GM19324 (cell line): ENCODE measurements around the gene TTC33.
"Not testable (repeated sequence)": the region's sequence is repeated elsewhere in the genome, so short reads cannot be mapped to it uniquely, and the experiment has no call there.

ENCODE experiments used
- ATAC-seq: cut with Tn5 transposase; IDR thresholded peaks from one replicate; pipeline ENCODE4 v1.9.1; 2021; ENCODE audit warnings: mild to moderate bottlenecking, moderate library complexity; ENCODE audit not compliant: unreplicated experiment, low FRiP score

The TTC33 gene

DNA sequence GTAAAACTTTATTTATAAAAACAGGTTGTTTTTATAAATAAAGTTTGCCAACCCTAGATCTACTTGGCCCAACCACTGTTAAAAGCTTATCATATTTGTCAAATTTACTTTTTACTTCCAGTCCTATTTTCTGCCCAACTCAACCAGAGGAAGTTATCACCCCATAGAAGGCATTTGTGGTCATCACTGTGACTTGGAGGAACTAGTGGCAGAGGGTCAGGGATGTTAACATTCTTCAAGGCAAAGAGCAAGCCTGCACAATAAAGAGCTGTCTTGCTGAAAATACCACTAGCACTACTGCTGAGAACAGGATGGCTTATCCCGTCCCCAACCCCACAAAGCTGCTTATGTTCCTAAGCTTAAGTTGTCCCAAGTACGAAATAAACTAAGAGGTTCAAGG is 22.3 kb downstream of the TTC33 start:
- ATAC-seq = no peak

DNA sequence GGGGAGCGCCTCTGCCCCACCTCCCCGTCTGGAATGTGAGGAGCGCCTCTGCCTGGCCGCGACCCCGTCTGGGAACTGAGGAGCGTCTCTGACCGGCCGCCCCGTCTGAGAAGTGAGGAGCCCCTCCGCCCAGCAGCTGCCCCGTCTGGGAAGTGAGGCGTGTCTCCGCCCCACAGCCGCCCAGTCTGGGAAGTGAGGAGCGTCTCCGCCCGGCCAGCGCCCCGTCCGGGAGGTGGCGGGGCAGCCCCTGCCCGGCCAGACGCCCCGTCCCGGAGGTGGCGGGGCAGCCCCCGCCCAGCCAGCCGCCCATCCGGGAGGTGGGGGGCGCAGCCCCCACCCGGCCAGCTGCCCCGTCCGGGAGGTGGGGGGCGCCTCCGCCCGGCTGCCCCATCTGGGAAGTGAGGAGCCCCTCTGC is 33.3 kb downstream of the TTC33 start:
- not testable (repeated sequence) for ATAC-seq

DNA sequence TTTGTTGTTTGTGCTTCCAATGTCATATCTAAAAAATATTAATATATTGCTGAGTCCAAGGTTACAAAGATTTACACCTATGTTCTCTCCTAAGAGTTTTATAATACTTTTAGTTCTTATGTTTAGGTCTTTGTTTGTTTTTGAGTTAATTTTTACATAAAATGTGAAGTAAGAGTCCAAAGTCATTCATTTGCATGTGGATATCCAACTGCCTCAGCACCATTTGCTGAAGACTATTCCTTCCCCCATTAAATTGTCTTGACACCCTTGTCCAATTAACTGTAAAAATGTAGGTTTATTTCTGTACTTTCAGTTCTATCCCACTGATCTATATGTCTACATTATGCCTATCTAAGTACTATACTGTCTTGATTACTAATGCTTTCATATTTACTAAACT is 35.7 kb downstream of the TTC33 start:
- ATAC-seq = no peak

DNA sequence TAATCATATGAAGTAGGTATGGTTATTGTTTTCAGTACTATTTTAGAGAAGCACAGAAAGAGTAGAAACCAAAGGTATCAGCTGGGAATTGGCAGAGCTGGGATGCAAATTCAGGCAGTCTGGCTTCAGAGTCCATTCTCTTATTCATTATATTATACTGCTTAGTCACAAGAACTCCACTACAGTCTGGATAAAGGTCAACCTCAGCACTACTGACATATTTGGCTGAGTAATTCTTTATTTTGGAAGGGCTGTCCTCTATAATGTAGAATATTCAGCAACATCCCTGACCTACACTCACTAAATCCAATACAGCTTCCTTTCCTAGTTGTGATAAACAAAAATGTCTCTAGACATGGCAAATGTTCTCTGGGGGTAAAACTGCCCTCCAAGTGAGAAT is 38.5 kb downstream of the TTC33 start:
- ATAC-seq = no peak

DNA sequence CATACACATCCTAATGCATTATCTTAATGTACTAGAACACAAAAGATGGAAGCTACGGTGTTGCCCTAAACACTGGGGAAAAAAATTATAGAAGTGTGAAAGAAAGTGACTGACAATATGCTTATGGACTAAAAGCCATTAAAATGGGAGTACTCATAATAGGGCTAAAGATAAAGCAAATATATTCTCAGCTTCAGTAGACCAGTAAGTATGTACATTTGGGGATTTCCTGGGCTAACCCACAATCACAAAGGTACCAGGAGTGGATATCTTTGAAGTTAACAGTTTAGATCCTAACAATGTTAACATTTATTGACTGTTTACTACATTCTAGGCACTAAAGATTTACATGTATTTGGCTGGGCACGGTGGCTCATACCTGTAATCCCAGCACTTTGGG is 39.2 kb downstream of the TTC33 start:
- no peak for ATAC-seq

DNA sequence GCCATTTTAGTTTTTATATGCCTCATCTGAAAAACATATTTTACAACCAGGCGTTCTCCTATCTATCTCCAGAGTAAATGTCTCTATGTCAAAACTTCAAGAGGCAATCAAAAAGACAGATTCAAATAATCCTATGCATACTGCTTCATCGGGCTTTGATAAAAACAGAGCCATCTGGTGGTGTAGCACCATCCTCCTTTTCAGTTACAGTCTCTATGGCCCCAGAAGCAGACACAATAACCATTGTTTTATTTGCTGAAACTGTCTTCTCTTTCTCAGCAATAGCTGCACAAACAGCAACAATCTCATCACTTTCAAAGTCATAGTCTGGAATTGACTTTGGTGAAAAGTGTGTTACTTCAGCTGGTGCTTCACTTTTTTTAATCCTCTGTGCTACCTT is 39.8 kb downstream of the TTC33 start:
- ATAC-seq = no peak

DNA sequence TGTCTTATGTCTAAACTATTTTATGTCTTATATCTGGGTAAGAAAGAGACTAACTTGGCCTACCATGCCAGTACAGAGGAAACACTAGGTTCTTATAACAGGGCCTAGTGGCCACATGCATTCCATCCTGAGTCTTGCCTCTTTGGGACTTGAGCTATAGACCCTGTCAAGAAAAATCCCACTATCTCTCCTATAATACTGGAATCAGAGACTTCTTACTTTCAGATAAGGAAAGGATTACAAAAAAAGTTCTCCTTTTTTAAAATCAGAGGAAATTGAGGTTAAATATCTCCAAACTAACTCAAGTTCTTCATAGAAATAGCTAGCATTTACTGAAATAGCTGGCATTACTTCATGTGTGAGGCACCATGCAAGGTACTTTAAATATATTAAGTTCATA is 41.8 kb downstream of the TTC33 start:
- no peak for ATAC-seq

DNA sequence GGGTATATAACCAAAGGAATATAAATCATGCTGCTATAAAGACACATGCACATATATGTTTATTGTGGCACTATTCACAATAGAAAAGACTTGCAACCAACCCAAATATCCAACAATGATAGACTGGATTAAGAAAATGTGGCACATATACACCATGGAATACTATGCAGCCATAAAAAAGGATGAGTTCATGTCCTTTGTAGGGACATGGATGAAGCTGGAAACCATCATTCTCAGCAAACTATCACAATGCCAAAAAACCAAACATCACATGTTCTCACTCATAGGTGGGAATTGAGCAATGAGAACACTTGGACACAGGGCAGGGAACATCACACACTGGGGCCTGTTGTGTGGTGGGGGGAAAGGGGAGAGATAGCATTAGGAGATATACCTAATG is 45.2 kb downstream of the TTC33 start:
- not testable (repeated sequence) for ATAC-seq

DNA sequence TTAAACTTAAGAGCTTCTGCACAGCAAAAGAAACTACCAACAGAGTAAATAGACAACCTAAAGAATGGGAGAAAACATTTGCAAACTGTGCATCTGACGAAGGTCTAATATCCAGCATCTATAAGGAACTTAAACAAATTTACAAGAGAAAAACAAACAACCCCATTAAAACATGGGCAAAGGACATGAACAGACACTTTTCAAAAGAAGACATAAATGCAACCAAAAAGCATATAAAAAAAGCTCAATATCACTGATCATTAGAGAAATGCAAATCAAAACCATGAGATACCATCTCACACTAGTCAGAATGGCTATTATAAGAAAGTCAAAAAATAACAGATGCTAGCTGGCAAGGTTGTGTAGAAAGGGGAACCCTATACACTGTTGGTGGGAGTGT is 50.3 kb downstream of the TTC33 start:
- ATAC-seq = not testable (repeated sequence)

DNA sequence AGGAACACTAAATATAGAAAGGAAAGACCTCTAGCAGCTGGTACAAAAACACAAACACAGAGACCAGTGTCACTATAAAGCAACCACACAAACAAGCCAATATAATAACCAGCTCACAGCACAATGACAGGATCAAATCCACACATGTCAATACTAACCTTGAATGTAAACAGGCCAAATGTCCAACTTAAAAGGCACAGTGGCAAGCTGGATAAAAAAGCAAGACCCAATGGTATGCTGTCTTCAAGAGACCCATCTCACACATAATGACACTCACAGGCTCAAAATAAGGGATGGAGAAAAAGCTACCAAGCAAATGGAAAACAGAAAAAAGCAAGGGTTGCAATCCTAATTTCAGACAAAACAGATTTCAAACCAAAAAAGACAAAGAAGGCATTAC is 53.7 kb downstream of the TTC33 start:
- not testable (repeated sequence) for ATAC-seq

DNA sequence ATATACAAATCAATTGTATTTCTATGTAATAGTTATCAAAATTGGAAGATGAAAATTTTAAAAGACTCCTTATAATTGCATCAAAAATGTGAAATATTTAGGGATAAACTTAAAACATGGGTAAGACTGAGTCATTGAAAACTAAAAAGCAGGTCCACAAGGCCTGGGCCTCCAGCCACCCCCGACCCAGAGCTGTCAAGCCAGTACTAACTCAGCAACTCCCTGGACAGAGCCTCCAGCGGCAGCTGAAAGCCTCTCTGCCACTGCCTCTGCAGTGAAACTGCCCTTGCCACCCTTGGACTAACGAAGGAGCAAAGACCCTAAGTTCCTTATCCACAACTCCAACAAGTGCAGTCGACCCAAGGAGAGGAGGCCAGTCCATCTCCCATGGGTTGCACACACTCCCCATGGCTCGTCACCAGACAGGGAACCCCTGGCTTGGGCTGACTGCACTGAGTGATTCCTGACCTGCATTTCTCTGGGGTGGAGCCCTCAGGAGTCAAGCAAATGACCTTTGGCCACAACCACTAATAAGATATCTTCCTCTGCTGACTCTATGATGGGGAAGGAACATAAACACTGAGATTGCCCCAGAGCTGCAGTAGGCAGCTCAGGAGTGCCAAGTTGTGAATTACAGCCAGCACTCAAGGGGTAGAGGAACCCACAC is 55.5 kb downstream of the TTC33 start:
- no peak for ATAC-seq

DNA sequence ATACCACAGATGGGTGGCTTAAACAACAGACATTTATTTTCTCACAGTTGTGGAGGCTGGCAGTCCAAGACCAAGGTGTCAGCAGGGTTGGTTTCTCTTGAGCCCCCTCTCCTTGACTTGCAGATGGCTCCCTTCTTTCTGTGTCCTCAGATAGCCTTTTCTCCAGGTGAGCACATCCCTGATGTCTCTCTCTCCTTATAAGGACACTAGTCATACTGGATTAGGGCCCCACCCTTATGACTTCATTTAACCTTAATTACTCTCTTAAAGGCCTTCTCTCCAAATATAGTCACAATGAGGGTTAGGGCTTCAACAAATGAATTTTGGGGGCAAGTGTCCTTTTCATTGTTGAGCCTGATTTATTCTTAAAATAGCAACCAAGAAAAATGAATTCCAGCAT is 61.3 kb downstream of the TTC33 start:
- ATAC-seq = no peak

DNA sequence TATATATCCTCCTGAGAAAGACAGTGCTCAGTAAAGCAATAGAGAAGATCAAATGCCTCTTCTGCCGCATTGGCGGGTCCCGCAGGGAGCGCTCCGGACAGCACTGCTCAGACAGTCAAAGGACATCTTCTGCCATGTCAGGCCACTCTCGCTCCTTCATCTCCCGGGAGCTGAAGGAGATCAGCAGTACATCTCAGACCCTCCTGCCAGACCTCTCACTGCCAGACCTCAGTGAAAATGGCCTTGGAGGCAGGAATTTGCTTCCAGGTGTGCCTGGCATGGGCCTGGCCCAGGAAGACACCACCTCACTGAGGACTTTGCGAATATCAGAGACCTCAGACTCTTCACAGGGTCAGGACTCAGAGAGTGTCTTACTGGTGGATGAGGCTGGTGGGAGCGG is 63.9 kb downstream of the TTC33 start:
- ATAC-seq = no peak

DNA sequence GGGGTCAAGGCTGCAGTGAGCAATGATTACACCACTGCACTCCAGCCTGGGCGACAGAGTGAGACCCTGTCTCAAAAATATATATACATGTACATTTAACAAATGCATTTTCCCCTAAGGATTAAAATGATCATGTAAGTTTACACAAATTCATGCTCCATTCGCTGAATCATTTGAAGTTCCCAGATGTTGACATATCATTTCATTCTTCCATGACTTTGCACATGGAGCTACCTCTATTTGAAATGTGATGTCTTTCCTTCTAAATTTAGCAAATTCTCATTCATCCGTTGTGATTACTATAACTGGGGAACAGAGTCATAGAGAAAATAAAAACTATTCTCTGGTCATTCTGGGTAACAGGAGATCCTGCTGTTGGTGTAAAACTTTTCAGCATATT is 65.5 kb downstream of the TTC33 start:
- ATAC-seq = no peak

DNA sequence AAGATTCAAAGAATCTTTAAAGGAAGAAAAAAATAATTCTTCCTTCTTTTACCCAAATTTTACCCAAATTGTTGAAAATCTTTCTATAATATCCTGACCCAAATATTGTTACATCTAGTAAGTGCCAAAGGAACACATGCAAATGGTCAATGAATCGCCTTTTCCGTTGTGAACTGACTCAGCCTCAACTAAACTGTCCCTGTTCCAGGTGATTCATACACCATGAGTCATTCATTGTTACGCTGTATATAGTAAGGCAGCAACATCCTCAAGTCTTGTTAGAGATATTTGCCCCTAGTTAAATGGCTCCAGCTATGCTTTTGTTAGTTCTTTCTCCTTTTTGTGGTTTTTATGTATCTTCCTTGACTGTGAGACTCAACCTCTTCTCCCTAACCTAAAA is 66.3 kb downstream of the TTC33 start:
- ATAC-seq = no peak

DNA sequence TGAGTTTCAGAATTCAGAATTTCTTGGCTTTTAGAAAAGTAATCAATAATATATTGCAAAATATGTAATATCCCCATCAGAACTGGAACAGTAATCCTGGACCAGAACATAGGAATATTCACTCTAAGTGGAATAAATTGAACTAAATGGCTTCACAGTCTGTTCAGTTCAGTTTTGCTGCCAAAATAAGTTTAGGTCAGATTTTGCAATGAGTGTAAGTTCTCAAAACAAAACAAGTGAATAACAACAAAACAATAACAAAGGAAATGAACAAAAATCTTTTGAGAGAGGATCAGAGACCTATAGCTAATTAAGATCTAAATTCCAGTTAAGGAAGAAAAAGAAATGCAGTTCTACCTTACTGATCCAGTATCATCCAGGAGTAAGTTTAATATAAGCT is 66.8 kb downstream of the TTC33 start:
- ATAC-seq = no peak

DNA sequence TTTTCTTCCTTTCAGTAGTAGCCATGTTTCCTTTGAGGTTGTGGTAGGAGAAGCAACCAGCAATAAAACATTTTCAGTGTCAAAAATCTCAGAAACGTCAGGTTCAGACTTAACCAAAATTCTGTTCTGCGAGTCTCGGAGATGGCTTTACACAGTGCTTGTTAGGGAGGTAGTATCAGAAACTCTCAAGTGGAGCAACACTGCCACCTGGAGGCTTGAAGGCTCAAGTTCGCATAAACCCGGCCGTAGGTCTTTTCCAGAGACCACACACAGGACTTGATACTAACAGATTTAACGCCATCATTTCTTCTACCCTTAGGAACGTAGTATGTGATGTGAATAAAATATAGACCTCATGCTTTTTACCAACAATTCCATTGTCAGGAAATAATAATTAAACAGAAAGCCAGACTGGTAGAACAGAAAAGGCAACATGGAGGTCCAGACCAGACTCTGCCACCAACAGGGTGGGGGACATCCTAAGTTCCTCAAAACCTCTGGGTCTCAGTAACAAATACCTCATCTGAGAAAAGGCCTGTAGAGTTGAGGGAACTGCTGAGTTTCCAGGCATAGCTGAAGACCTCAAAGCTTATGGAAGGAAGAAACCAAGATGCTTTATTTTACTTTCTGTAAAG is 67.5 kb downstream of the TTC33 start:
- peak; percentile 83 for ATAC-seq

DNA sequence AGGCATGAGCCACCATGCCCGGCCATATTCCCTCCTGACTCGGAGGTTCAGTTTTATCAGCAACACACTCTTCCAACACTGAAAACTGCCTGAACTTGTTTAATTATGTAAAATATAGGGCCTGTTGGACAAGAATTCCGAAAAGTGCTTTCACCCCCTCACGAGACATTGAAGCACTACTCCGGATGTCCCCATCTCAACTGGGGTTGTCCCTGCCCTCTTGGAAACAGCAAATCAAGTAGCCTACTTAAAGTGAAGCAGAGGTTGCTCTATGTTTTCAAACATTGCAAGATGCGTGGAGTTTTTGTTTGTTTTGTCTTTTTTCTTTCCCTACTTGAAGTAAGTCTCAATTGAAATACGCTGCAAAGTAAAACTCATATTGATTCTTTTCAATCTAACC is 68.4 kb downstream of the TTC33 start:
- ATAC-seq = no peak

DNA sequence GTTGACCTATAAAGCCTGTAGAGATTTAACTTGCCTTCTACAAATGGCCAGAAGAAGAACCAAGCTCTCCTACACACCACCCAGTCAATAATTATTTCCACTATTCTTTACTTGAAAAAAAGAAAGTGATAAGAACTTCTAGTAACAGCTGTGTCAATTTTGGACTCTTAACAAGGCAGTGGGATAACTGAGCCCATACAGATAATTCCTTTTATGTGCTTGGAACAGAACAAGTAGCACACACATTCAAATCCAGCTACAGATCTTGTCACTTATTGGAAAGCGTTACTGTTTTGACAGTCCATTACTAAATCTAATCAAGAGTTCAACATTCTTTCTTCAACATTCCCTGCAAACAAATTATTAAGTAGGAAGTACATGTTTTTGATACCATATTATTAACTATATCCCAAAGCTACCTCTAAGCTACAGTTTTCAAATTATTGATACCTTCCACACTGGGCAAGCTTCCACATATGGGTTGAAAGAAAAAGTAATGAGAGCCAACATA is 69.7 kb downstream of the TTC33 start:
- ATAC-seq = no peak

DNA sequence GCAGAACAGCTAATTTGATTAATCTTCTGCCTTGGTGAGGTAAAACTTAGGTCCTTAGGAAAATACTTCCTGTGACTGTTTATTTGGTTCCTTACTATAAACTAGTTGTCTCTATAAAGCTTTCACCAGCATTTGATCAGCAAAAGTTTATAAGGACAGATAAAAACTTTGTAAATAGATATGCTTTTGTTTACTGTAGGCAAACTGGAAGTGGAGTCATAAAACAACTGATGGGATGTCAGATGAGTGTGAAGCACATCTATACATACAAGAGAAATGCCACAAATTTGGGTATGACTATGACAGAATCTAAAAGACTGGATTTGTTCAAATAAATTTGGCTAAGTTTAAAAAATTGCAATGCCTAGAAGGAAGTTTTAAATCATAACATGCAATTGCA is 70.6 kb downstream of the TTC33 start:
- ATAC-seq = no peak

DNA sequence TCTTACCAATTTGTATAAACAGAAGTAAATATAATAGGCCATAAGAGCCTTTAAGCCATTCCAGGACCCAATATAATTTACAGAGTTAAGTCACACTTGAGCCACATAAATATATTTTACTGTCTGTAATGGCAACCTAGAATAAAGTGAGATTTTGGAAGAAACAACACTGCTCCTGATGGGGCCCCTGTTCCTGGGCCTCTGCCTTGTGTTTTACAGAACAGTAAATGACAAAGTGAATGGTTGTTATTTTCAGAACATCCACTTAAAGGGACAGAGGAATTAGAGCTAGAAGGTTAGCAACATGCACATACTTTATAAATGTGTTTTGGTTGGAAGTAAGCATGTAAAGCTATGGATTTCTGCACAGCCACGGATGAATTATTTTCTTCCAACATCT is 72.5 kb downstream of the TTC33 start:
- ATAC-seq = no peak
